Upper lobe of right lung (tissue), 1 donor: ENCODE measurements around the gene TAOK3. TPM values are rescaled to one million over a fixed set of nuclear protein-coding genes. Genes with fewer than 3 reads are reported as not detected.

ENCODE experiments used
- ATAC-seq: fragments of 200-7000 bp; cut with Tn5 transposase; one replicate; pipeline ENCODE4 v1.9.1; 2020; ENCODE audit warnings: mild to moderate bottlenecking, moderate library complexity
- DNase-seq: peaks from one replicate; pipeline ENCODE4 v3.0.0-alpha.2; 2020
- H3K27ac ChIP-seq: fragments of 200-600 bp; one replicate; pipeline ENCODE4 v1.8.0; 2022
- H3K27me3 ChIP-seq: fragments of 200-600 bp; one replicate; pipeline ENCODE4 v1.8.0; 2022; ENCODE audit warnings: mild to moderate bottlenecking
- H3K36me3 ChIP-seq: fragments of 200-600 bp; one replicate; pipeline ENCODE4 v1.8.0; 2022
- H3K4me1 ChIP-seq: fragments of 200-600 bp; one replicate; pipeline ENCODE4 v1.8.0; 2022
- H3K4me3 ChIP-seq: fragments of 200-600 bp; one replicate; pipeline ENCODE4 v1.8.0; 2022; ENCODE audit warnings: mild to moderate bottlenecking
- H3K9me3 ChIP-seq: fragments of 200-600 bp; one replicate; pipeline ENCODE4 v1.8.0; 2022
- intact Hi-C: fragments of 100-400 bp; cut with DNase I; formaldehyde crosslinking; loops from one replicate; pipeline ENCODE4 v1.11.0; 2022
- total RNA-seq: library from RNA; stranded (reverse); fragmentation: NEBNext Ultra II Directional; extraction: Animal tissue kit (Norgen Biotek cat#: 25700); gene quantifications from one replicate; pipeline ENCODE4 v1.2.1, GENCODE V29; 2021
- TF ChIP-seq, protein P1 (sequence below): fragments of 200-600 bp; IDR thresholded peaks from one replicate; pipeline ENCODE4 v1.8.0; 2022; ENCODE audit warnings: antibody characterized with exemption
- donor health status: DM: no; HTN: yes; CAD: no; lungs with severe emphysema.

TAOK3 gene
- total RNA-seq, 1 donor from 2014 or later = 64.1 TPM

DNA sequence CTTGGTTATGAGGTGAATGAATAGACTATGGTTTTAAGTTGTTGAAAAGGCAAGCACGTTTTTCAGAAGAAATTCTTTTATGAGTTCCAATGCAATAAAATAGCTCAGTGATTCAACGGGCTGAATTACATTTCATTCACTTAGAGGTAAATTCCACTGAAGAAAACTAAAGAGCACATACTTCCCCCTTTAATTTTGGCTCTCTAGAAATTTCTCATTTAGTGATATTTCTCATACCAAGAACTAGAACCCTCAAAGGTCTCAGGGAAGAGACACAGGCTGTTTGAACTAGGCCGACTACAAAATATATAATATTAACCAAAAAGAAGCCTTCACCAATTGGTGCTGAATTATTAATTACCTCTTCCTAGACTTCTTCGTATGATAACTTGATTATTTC, 68.6 kb downstream of the TAOK3 start:
- H3K4me1 ChIP-seq = peaks cover 29% of the 10 kb centered on the region
- no peaks in the 10 kb centered on the region for H3K9me3 ChIP-seq
- TF ChIP-seq, protein P1, sequence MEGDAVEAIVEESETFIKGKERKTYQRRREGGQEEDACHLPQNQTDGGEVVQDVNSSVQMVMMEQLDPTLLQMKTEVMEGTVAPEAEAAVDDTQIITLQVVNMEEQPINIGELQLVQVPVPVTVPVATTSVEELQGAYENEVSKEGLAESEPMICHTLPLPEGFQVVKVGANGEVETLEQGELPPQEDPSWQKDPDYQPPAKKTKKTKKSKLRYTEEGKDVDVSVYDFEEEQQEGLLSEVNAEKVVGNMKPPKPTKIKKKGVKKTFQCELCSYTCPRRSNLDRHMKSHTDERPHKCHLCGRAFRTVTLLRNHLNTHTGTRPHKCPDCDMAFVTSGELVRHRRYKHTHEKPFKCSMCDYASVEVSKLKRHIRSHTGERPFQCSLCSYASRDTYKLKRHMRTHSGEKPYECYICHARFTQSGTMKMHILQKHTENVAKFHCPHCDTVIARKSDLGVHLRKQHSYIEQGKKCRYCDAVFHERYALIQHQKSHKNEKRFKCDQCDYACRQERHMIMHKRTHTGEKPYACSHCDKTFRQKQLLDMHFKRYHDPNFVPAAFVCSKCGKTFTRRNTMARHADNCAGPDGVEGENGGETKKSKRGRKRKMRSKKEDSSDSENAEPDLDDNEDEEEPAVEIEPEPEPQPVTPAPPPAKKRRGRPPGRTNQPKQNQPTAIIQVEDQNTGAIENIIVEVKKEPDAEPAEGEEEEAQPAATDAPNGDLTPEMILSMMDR = no peak
- no peak overlapping the region for H3K27ac ChIP-seq
- H3K27me3 ChIP-seq = no peaks in the 10 kb centered on the region
- DNase-seq (no peak), ATAC-seq (no peak)
- H3K36me3 ChIP-seq = no peaks in the 10 kb centered on the region
- H3K4me3 ChIP-seq = no peak overlapping the region
- intact Hi-C loops = no loop called here

DNA sequence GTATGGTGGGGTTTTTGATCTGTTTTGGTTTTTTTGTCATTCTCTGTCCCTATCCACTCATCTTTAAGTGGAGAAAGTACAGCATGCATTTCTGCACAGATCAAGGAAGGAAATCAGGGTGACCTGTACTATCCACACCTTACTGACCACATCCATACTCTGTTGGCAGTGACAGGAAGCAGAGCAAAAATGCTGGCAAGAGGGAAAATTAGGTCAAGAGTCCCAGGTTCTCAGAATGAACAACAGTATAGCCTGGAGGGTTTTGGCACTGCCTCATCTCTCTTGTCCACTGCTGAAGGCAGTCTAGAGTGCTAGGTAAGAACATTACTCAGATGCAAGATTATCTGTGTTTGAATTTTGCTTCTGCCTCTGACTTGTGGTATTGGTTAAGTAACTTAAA, 70.7 kb downstream of the TAOK3 start:
- ATAC-seq = peak; percentile 86
- Histone ChIP-seq H3K9me3 (no peaks in the 10 kb centered on the region), H3K36me3 (no peaks in the 10 kb centered on the region), H3K4me1 (peaks cover 22% of the 10 kb centered on the region), H3K27me3 (no peaks in the 10 kb centered on the region), H3K4me3 (no peak overlapping the region), H3K27ac (no peak overlapping the region)
- TF ChIP-seq, protein P1 = no peak
- intact Hi-C loops = no loop called here
- DNase-seq = no peak

DNA sequence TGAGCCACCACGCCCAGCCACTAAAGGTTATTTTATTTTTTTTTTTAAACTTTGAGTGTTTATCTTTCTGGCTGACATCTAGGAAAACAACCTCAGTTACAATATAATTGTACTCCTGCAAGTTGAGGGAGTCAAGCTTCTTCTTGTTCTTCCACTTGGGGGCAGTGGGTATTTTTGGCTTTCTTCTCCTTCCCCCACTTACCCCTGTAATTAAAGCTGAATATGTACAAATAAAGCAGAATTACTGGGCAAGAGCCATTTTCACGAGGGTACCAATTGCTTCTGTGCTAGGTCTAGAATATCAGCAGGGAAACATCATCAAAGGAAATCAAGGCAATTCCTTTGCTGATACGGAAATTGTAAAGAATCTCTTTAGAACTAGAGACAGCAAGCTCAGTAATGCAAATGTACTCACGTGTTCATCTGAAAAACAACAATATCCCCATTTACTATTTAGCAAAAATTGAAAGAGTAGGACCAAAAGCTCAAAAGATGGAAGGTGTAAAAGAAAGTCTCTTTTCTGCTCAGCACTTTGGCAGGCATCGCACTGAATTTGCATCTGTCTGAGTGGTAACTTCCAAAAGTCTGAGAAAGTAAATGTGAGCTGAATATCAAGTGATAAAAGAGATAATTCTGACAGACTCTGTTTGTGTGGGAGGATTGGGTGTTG, 72.8 kb downstream of the TAOK3 start:
- no peak overlapping the region for H3K27ac ChIP-seq
- H3K27me3 ChIP-seq = no peaks in the 10 kb centered on the region
- no peaks in the 10 kb centered on the region for H3K36me3 ChIP-seq
- TF ChIP-seq, protein P1 = no peak
- H3K4me3 ChIP-seq = no peak overlapping the region
- H3K9me3 ChIP-seq = no peaks in the 10 kb centered on the region
- ATAC-seq (no peak), DNase-seq (no peak)
- intact Hi-C loops = no loop called here
- peaks cover 17% of the 10 kb centered on the region for H3K4me1 ChIP-seq

DNA sequence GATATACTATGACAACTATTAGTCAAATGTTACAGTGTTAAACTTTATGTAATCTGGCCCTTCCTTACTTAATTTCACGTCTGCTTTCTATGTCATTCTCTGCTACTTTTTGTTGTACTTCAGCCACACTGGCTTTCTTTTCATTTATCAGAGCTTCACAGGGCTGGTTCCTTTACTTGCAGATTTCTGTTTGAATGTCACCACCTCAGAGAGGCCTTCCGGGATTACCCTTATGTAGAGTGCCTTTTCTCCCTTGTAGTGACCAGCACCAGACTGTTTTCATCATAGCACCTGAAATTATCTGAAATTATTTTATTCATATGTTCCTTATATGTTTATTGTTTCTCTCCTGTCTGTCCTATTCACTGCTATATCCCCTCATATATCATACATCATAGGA, 75.4 kb downstream of the TAOK3 start:
- intact Hi-C loops = no loop called here
- Histone ChIP-seq H3K4me3 (no peak overlapping the region), H3K4me1 (peaks cover 12% of the 10 kb centered on the region), H3K9me3 (no peaks in the 10 kb centered on the region), H3K27ac (no peak overlapping the region), H3K36me3 (peaks cover 10% of the 10 kb centered on the region), H3K27me3 (no peaks in the 10 kb centered on the region)
- ATAC-seq (no peak), DNase-seq (no peak)
- TF ChIP-seq, protein P1 = no peak

DNA sequence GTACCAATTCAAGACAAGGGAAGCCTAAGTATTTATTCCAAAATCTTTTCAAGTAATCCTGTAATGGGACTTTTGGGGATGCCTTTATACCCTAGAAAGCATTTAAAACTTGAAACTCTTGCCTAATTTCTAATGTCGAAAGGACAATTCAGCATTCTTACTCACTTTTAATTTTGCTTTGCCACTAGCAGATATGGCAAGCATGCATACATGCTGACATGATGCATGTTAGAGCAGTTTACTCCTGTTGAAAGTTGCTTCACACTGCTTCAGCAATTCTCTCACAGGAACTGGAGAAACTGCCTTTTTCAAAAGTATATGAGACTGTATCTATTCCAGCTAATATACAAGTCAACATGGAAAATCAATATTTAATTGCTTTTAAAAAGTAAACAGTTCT, 79.9 kb downstream of the TAOK3 start:
- Histone ChIP-seq H3K9me3 (no peaks in the 10 kb centered on the region), H3K27me3 (no peaks in the 10 kb centered on the region), H3K36me3 (peaks cover 10% of the 10 kb centered on the region), H3K4me3 (no peak overlapping the region), H3K4me1 (no peaks in the 10 kb centered on the region), H3K27ac (no peak overlapping the region)
- intact Hi-C loops = no loop called here
- ATAC-seq = no peak
- TF ChIP-seq, protein P1 = no peak
- no peak for DNase-seq

DNA sequence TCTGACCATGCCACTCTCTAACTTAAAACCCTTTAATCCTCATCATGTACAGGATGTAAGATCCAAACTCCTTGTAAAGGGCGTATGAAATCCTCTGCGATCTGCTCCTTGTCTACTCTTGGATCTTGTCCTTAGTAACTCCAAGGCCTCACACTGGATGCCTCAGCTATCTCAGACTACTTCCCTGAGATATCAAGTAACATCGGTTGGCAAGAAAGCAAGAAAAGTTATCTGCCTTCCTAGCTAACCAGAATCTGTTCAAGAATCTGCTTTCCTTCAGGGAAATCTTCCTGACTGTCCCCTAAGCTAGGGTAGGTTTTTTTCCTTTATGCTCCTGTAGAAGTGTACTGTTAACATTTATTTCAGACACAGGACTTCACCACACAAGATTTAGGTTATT, 82.6 kb downstream of the TAOK3 start:
- no peaks in the 10 kb centered on the region for H3K27me3 ChIP-seq
- peaks cover 10% of the 10 kb centered on the region for H3K36me3 ChIP-seq
- H3K27ac ChIP-seq = no peak overlapping the region
- H3K9me3 ChIP-seq = no peaks in the 10 kb centered on the region
- intact Hi-C loops = no loop called here
- DNase-seq (no peak), ATAC-seq (no peak)
- H3K4me1 ChIP-seq = no peaks in the 10 kb centered on the region
- H3K4me3 ChIP-seq = no peak overlapping the region
- TF ChIP-seq, protein P1 = no peak
